GM18907 (cell line): Measurements from ENCODE around the gene VEGFA.

Experiments
- ATAC-seq: cut with Tn5 transposase; IDR thresholded peaks from one replicate; pipeline ENCODE4 v1.9.1; 2021; ENCODE audit warnings: mild to moderate bottlenecking, moderate library complexity; ENCODE audit not compliant: unreplicated experiment

The VEGFA gene

DNA sequence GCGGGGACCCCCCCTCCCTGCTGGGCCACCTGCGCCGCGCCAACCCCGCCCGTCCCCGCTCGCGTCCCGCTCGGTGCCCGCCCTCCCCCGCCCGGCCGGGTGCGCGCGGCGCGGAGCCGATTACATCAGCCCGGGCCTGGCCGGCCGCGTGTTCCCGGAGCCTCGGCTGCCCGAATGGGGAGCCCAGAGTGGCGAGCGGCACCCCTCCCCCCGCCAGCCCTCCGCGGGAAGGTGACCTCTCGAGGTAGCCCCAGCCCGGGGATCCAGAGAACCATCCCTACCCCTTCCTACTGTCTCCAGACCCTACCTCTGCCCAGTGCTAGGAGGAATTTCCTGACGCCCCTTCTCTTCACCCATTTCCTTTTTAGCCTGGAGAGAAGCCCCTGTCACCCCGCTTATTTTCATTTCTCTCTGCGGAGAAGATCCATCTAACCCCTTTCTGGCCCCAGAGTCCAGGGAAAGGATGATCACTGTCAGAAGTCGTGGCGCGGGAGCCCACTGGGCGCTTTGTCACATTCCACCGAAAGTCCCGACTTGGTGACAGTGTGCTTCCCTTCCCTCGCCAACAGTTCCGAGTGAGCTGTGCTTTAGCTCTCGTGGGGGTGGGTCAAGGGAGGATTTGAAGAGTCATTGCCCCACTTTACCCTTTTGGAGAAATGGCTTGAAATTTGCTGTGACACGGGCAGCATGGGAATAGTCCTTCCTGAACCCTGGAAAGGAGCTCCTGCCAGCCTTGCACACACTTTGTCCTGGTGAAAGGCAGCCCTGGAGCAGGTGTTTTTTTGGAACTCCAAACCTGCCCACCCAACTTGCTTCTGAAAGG is 2.1 kb downstream of the VEGFA start:
- ATAC-seq, result peak; percentile 23

- no peak for ATAC-seq
These were observed 2.7 kb downstream of the VEGFA start for GRCh38 chr6:43772681-43773049.

DNA sequence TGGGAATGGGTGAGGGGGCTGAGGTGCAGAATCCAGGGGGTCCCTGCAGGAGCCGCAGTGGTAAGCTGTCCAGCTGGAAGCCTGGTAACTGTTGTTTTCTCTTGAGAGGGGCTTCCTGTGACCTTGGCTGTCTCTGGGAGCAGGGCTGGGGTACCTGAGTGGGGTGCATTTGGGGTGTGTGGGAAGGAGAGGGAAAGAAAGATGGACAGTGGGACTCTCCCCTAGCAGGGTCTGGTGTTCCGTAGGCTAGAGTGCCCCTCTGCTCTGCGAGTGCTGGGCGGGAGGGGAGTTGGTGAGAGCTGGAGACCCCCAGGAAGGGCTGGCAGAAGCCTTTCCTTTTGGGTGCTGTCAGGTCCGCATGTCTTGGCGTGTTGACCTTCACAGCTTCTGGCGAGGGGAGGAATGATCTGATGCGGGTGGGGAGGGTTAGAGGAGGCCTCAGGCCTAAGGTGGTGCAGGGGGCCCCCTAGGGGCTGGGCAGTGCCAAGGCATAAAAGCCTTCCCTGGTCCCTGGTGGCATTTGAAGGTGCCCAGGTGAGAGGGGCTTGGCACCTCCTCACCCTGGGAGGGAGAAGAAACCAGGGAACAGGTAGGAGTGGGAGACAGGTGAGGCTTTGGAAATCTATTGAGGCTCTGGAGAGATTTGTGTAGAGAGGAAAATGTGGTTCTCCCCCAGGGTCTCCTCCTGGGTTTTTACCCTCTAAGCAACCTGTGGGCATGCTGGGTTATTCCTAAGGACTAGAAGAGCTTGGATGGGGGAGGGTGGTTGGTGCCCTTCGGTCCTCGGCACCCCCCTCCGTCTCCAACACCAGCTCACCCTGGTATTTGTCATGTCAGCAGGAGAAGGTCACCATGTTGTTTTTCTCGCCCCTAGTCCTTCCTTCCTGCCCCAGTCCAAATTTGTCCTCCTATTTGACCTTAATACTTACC is 3.3 kb downstream of the VEGFA start:
- no peak for ATAC-seq

GRCh38 chr6:43773980-43774775 is 4.2 kb downstream of the VEGFA start:
- no peak for ATAC-seq

DNA sequence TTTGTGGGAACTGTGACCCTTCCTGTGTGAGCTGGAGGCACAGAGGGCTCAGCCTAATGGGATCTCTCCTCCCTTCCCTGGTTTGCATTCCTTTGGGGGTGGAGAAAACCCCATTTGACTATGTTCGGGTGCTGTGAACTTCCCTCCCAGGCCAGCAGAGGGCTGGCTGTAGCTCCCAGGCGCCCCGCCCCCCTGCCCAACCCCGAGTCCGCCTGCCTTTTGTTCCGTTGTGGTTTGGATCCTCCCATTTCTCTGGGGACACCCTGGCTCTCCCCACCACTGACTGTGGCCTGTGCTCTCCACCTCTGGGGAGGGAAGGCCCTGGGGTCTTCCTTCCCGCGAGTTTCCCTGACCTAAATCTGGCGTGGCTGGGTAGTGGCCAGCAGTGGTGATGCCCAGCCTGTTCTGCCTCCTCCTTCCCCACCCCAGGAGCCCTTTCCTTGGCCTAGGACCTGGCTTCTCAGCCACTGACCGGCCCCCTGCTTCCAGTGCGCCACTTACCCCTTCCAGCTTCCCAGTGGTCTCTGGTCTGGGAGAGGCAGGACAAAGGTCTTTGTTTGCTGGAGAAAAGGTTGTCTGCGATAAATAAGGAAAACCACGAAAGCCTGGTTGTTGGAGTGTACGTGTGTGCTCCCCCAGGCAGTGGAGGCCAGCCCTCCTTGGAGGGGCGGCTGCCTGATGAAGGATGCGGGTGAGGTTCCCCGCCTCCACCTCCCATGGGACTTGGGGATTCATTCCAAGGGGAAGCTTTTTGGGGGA is 4.9 kb downstream of the VEGFA start:
- ATAC-seq, result no peak

GRCh38 chr6:43775535-43775885 is 5.5 kb downstream of the VEGFA start:
- ATAC-seq, result no peak

- no peak for ATAC-seq
These were observed 6.2 kb downstream of the VEGFA start for GRCh38 chr6:43776115-43776798.

GRCh38 chr6:43776799-43777776 is 7.1 kb downstream of the VEGFA start:
- ATAC-seq, result no peak

GRCh38 chr6:43778131-43778855 is 8.3 kb downstream of the VEGFA start:
- no peak for ATAC-seq

DNA sequence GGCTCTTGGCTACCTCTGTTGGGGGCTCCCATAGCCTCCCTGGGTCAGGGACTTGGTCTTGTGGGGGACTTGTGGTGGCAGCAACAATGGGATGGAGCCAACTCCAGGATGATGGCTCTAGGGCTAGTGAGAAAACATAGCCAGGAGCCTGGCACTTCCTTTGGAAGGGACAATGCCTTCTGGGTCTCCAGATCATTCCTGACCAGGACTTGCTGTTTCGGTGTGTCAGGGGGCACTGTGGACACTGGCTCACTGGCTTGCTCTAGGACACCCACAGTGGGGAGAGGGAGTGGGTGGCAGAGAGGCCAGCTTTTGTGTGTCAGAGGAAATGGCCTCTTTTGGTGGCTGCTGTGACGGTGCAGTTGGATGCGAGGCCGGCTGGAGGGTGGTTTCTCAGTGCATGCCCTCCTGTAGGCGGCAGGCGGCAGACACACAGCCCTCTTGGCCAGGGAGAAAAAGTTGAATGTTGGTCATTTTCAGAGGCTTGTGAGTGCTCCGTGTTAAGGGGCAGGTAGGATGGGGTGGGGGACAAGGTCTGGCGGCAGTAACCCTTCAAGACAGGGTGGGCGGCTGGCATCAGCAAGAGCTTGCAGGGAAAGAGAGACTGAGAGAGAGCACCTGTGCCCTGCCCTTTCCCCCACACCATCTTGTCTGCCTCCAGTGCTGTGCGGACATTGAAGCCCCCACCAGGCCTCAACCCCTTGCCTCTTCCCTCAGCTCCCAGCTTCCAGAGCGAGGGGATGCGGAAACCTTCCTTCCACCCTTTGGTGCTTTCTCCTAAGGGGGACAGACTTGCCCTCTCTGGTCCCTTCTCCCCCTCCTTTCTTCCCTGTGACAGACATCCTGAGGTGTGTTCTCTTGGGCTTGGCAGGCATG is 9.2 kb downstream of the VEGFA start:
- ATAC-seq, result no peak

DNA sequence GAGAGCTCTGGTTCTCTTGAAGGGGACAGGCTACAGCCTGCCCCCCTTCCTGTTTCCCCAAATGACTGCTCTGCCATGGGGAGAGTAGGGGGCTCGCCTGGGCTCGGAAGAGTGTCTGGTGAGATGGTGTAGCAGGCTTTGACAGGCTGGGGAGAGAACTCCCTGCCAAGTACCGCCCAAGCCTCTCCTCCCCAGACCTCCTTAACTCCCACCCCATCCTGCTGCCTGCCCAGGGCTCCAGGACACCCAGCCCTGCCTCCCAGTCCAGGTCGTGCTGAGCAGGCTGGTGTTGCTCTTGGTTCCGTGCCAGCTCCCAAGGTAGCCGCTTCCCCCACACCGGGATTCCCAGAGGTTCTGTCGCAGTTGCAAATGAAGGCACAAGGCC is 9.8 kb downstream of the VEGFA start:
- ATAC-seq, result no peak

GRCh38 chr6:43780293-43780692 is 10.3 kb downstream of the VEGFA start:
- ATAC-seq, result no peak

DNA sequence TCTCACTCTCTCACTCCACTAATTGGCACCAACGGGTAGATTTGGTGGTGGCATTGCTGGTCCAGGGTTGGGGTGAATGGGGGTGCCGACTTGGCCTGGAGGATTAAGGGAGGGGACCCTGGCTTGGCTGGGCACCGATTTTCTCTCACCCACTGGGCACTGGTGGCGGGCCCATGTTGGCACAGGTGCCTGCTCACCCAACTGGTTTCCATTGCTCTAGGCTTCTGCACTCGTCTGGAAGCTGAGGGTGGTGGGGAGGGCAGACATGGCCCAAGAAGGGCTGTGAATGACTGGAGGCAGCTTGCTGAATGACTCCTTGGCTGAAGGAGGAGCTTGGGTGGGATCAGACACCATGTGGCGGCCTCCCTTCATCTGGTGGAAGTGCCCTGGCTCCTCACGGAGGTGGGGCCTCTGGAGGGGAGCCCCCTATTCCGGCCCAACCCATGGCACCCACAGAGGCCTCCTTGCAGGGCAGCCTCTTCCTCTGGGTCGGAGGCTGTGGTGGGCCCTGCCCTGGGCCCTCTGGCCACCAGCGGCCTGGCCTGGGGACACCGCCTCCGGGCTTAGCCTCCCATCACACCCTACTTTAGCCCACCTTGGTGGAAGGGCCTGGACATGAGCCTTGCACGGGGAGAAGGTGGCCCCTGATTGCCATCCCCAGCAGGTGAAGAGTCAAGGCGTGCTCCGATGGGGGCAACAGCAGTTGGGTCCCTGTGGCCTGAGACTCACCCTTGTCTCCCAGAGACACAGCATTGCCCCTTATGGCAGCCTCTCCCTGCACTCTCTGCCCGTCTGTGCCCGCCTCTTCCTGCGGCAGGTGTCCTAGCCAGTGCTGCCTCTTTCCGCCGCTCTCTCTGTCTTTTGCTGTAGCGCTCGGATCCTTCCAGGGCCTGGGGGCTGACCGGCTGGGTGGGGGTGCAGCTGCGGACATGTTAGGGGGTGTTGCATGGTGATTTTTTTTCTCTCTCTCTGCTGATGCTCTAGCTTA is 11.2 kb downstream of the VEGFA start:
- no peak for ATAC-seq

DNA sequence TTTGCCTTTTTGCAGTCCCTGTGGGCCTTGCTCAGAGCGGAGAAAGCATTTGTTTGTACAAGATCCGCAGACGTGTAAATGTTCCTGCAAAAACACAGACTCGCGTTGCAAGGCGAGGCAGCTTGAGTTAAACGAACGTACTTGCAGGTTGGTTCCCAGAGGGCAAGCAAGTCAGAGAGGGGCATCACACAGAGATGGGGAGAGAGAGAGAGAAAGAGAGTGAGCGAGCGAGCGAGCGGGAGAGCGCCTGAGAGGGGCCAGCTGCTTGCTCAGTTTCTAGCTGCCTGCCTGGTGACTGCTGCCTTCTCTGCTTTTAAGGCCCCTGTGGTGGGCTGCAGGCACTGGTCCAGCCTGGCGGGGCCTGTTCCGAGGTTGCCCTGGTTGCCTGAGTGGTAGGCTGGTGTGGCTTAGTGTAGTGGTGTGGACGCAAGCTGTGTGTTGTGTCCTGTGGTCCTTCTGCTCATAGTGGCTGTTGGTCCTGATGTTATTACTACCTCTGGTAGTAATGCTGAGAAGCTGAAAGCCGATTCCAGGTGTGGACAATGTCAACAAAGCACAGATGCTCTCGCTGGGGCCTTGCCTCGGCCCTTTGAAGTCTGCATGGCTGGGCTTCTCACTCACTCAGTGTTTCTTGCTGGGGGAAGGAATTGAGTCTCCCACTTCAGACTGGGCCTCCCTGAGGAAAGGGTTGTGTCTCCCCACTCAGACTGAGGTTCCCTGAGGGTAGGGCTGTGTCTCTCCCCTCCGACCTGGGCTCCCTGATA is 12.1 kb downstream of the VEGFA start:
- no peak for ATAC-seq

DNA sequence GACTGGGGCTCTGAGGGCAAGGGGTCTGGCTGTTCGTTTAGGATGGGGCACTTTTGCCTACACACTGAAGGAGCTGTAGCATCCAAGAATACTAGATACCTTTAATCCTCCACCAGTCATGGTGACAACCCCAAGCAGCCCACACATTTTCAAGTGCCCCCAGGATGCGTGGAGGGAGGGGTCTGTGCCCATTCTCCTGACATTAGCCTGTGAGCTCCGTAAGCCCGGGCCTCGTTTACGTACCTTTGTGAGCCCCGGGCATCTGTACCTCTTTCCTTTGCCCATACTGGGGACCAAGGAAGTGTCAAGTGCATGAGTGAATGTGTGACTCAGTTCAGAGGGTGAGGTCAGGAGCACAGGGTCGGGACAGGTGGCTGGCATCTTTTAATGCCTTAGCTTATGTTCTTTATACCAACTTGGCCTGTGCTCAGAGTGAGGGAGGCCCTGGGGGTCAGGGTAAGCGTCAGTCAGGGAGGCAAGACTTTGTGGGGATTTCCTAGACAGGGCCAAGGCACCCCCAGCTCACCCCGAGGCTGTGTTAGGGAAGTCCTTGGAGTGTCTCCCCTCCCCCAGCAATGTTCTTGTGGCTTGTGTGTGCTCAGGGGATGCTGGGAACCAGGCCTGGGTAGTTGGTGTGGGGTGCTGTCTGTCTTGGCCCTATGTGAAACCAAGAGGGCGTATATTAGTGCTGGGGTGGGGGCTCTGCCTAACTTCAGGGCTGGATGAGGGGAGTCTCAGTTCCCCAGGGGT is 12.9 kb downstream of the VEGFA start:
- no peak for ATAC-seq
